Activated T-helper 17 cell treated with anti-CD3 and anti-CD28 coated beads, Interleukin-2, amount 50 U/mL, for 72 hours (primary cell): ENCODE data around the gene PDZK1. TPM values are rescaled to one million over a fixed set of nuclear protein-coding genes. Genes with fewer than 3 reads are reported as not detected.
"Not testable (repeated sequence)": the region's sequence is repeated elsewhere in the genome, so short reads cannot be mapped to it uniquely, and the experiment has no call there.

ENCODE experiments used
- ATAC-seq: fragments of 150-1000 bp; cut with Tn5 transposase; replicated peaks from 2 replicates; pipeline ENCODE4 v1.10.0; 2021; ENCODE audit warnings: mild to moderate bottlenecking, moderate library complexity
- H3K27ac Mint-ChIP-seq: one replicate; pipeline ENCODE4 v1.8.0; 2022; ENCODE audit warnings: mixed read lengths
- H3K27me3 Mint-ChIP-seq: one replicate; pipeline ENCODE4 v1.8.0; 2022; ENCODE audit warnings: mixed read lengths
- H3K36me3 Mint-ChIP-seq: one replicate; pipeline ENCODE4 v1.8.0; 2022; ENCODE audit warnings: low read depth, mild to moderate bottlenecking, mixed read lengths
- H3K4me1 Mint-ChIP-seq: one replicate; pipeline ENCODE4 v1.8.0; 2022; ENCODE audit warnings: mixed read lengths
- H3K4me3 Mint-ChIP-seq: one replicate; pipeline ENCODE4 v1.8.0; 2022; ENCODE audit warnings: mild to moderate bottlenecking, mixed read lengths
- H3K9me3 Mint-ChIP-seq: one replicate; pipeline ENCODE4 v1.8.0; 2022; ENCODE audit warnings: mixed read lengths
- total RNA-seq, 2 donors: library from RNA; stranded (reverse); gene quantifications; one replicate each; pipeline ENCODE4 v1.2.3, GENCODE V29; 2022

PDZK1 gene
- total RNA-seq, 2 donors from 2014 or later, result 0.82 TPM; not detected in 1

- H3K4me1 Mint-ChIP-seq, result peaks cover 20% of the 10 kb centered on the region
- H3K27me3 Mint-ChIP-seq, result peaks cover 24% of the 10 kb centered on the region
- peak; percentile 77 for ATAC-seq
- H3K9me3 Mint-ChIP-seq, result no peaks in the 10 kb centered on the region
- H3K4me3 Mint-ChIP-seq, result no peak within 1 kb of the TSS
- no peak within 1 kb of the TSS for H3K27ac Mint-ChIP-seq
- H3K36me3 Mint-ChIP-seq, result no peaks in the 10 kb centered on the region
Measured at GRCh38 chr1:145719230-145720079, 12.3 kb upstream of the PDZK1 start, which contains the start of gene CD160. TSS of gene CD160 (plus strand) at chr1:145719499. CDS start at chr1:145728328, 8,829 bp downstream.

GRCh38 chr1:145718465-145718864 is 11.3 kb upstream of the PDZK1 start:
- not testable (repeated sequence) for H3K36me3 Mint-ChIP-seq, H3K27ac Mint-ChIP-seq, H3K4me3 Mint-ChIP-seq, H3K9me3 Mint-ChIP-seq, ATAC-seq
- peaks cover 24% of the 10 kb centered on the region for H3K27me3 Mint-ChIP-seq
- peaks cover 20% of the 10 kb centered on the region for H3K4me1 Mint-ChIP-seq

GRCh38 chr1:145717833-145718232 is 10.7 kb upstream of the PDZK1 start:
- no peaks in the 10 kb centered on the region for H3K9me3 Mint-ChIP-seq
- peaks cover 20% of the 10 kb centered on the region for H3K4me1 Mint-ChIP-seq
- no peak overlapping the region for H3K4me3 Mint-ChIP-seq
- ATAC-seq, result no peak
- no peak overlapping the region for H3K27ac Mint-ChIP-seq
- H3K36me3 Mint-ChIP-seq, result no peaks in the 10 kb centered on the region
- peaks cover 22% of the 10 kb centered on the region for H3K27me3 Mint-ChIP-seq

GRCh38 chr1:145716641-145717345 is 9.6 kb upstream of the PDZK1 start:
- ATAC-seq, result no peak
- Mint-ChIP-seq H3K9me3 (no peaks in the 10 kb centered on the region), H3K4me3 (no peak overlapping the region), H3K27ac (no peak overlapping the region), H3K4me1 (peaks cover 20% of the 10 kb centered on the region), H3K27me3 (peaks cover 15% of the 10 kb centered on the region), H3K36me3 (no peaks in the 10 kb centered on the region)

- Mint-ChIP-seq H3K4me1 (peaks cover 10% of the 10 kb centered on the region), H3K36me3 (no peaks in the 10 kb centered on the region), H3K9me3 (no peaks in the 10 kb centered on the region), H3K27ac (no peak overlapping the region), H3K27me3 (peaks cover under 1% of the 10 kb centered on the region), H3K4me3 (no peak overlapping the region)
- ATAC-seq, result no peak
Measured at GRCh38 chr1:145714524-145715111, 7.5 kb upstream of the PDZK1 start.

- Mint-ChIP-seq H3K27ac (no peak overlapping the region), H3K36me3 (no peaks in the 10 kb centered on the region), H3K27me3 (no peaks in the 10 kb centered on the region), H3K4me1 (peaks cover 5% of the 10 kb centered on the region), H3K9me3 (no peaks in the 10 kb centered on the region), H3K4me3 (no peak overlapping the region)
- ATAC-seq, result no peak
Measured at GRCh38 chr1:145711213-145711651, 4.1 kb upstream of the PDZK1 start.

- H3K9me3 Mint-ChIP-seq, result no peaks in the 10 kb centered on the region
- no peaks in the 10 kb centered on the region for H3K27me3 Mint-ChIP-seq
- H3K4me1 Mint-ChIP-seq, result peaks cover 5% of the 10 kb centered on the region
- no peaks in the 10 kb centered on the region for H3K36me3 Mint-ChIP-seq
- ATAC-seq, result no peak
- H3K27ac Mint-ChIP-seq, result no peak overlapping the region
- H3K4me3 Mint-ChIP-seq, result no peak overlapping the region
Measured at GRCh38 chr1:145710291-145711027, 3.3 kb upstream of the PDZK1 start.

- Mint-ChIP-seq H3K27ac (peak overlapping the region; percentile 21), H3K4me1 (peaks cover 5% of the 10 kb centered on the region), H3K36me3 (no peaks in the 10 kb centered on the region), H3K27me3 (no peaks in the 10 kb centered on the region), H3K9me3 (no peaks in the 10 kb centered on the region), H3K4me3 (no peak overlapping the region)
- peak; percentile 46 for ATAC-seq
Measured at GRCh38 chr1:145708063-145708462, 895 bp upstream of the PDZK1 start.

GRCh38 chr1:145706086-145706664 is 993 bp downstream of the PDZK1 start:
- Mint-ChIP-seq H3K36me3 (no peaks in the 10 kb centered on the region), H3K9me3 (no peaks in the 10 kb centered on the region), H3K4me1 (peaks cover 5% of the 10 kb centered on the region), H3K27ac (no peak overlapping the region), H3K4me3 (no peak overlapping the region), H3K27me3 (no peaks in the 10 kb centered on the region)
- ATAC-seq, result no peak

GRCh38 chr1:145705622-145706021 is 1.5 kb downstream of the PDZK1 start:
- H3K27me3 Mint-ChIP-seq, result no peaks in the 10 kb centered on the region
- ATAC-seq, result no peak
- no peak overlapping the region for H3K4me3 Mint-ChIP-seq
- no peak overlapping the region for H3K27ac Mint-ChIP-seq
- H3K36me3 Mint-ChIP-seq, result no peaks in the 10 kb centered on the region
- H3K9me3 Mint-ChIP-seq, result no peaks in the 10 kb centered on the region
- H3K4me1 Mint-ChIP-seq, result peaks cover 5% of the 10 kb centered on the region

GRCh38 chr1:145702826-145703225 is 4.3 kb downstream of the PDZK1 start:
- no peaks in the 10 kb centered on the region for H3K36me3 Mint-ChIP-seq
- H3K27ac Mint-ChIP-seq, result no peak overlapping the region
- no peak for ATAC-seq
- H3K27me3 Mint-ChIP-seq, result no peaks in the 10 kb centered on the region
- H3K9me3 Mint-ChIP-seq, result no peaks in the 10 kb centered on the region
- H3K4me3 Mint-ChIP-seq, result no peak overlapping the region
- peaks cover under 1% of the 10 kb centered on the region for H3K4me1 Mint-ChIP-seq

GRCh38 chr1:145702052-145702451 is 5.1 kb downstream of the PDZK1 start:
- no peak for ATAC-seq
- Mint-ChIP-seq H3K27me3 (no peaks in the 10 kb centered on the region), H3K4me3 (no peak overlapping the region), H3K36me3 (no peaks in the 10 kb centered on the region), H3K27ac (no peak overlapping the region), H3K9me3 (no peaks in the 10 kb centered on the region), H3K4me1 (no peaks in the 10 kb centered on the region)

- no peak overlapping the region for H3K4me3 Mint-ChIP-seq
- no peaks in the 10 kb centered on the region for H3K4me1 Mint-ChIP-seq
- no peaks in the 10 kb centered on the region for H3K27me3 Mint-ChIP-seq
- no peak overlapping the region for H3K27ac Mint-ChIP-seq
- no peak for ATAC-seq
- no peaks in the 10 kb centered on the region for H3K36me3 Mint-ChIP-seq
- H3K9me3 Mint-ChIP-seq, result no peaks in the 10 kb centered on the region
Measured at GRCh38 chr1:145701306-145701862, 5.8 kb downstream of the PDZK1 start.

- Mint-ChIP-seq H3K27me3 (no peaks in the 10 kb centered on the region), H3K4me1 (no peaks in the 10 kb centered on the region), H3K4me3 (no peak overlapping the region), H3K36me3 (no peaks in the 10 kb centered on the region), H3K27ac (no peak overlapping the region), H3K9me3 (no peaks in the 10 kb centered on the region)
- ATAC-seq, result no peak
Measured at GRCh38 chr1:145696630-145696960, 10.6 kb downstream of the PDZK1 start.
